ENCODE data around the gene GRB7. TPM values are rescaled to one million over a fixed set of nuclear protein-coding genes. Genes with fewer than 3 reads are reported as not detected.
"Not testable (repeated sequence)": the region's sequence is repeated elsewhere in the genome, so short reads cannot be mapped to it uniquely, and the experiment has no call there.

The GRB7 gene
- 0.51 TPM for polyA plus RNA-seq (ENCODE audit: insufficient read length)

DNA sequence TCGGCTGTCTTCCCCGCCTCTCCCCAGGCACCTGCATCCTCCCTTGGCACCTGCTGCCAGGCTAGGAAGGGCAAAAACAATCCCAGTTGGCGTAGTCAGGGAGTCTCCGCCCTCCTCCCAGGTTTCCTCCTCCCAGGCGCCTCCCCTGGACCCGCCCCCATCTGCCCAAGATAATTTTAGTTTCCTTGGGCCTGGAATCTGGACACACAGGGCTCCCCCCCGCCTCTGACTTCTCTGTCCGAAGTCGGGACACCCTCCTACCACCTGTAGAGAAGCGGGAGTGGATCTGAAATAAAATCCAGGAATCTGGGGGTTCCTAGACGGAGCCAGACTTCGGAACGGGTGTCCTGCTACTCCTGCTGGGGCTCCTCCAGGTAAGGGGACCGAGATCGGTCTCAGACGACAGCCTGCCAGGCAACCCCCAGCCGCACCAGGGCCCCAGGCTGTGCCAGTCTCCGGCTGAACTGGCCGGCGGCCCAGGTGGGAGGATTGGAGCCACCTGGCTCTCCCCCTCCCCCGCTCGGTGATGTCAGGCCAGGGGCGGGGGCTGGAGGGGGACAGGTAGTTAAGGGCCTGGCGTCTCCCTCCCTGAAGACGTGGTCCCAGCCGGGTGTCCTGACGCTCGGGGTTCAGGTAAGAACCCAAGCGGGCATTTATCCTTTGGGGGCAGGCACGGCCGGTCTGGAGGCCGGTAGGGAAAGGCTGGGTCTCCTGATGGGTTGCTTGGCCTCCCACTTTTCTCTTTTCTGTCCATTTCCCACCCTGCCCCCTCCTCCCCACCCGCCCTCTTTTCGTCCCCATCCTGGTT lies at the start of gene GRB7:
TSS of gene GRB7 (plus strand) at position 179 of the 808 bp plus-strand sequence. CDS start 4,364 bp downstream, outside the sequence.
- DNase-seq (ENCODE audit: low read depth): no peak

DNA sequence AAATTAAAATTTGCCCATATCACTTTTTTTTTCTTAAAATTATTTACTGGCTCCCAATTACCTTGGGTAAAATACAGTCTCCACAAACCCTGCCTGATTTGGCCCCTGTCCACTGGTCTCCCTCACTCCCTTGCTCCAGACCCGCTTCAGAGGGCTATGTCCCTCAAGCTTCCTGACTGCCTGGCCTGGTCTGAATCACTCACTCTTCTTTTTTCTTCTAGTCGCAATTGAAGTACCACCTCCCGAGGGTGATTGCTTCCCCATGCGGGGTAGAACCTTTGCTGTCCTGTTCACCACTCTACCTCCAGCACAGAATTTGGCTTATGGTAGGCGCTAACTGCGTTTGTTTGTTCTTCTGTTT lies 49.3 kb upstream of the GRB7 start:
- DNase-seq (ENCODE audit: low read depth): no peak

DNA sequence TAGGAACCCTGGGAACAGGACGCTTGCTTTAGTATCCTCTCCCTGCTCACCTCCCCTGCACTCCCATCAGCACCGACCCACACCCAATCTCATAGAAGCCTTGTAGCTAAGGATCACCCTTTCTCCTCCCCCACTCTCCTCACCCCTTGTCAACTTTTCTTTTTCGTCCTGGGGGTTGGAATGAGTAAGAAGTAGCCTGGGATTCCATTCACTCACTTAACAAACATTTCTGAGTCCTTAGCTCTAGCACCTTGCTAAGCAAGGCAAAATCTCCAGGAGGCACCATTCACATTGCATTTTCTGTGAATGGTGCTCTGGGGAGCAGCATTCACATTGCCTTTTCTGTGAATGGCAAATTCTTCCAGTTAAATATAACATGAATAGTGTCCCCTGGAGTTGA lies 48.8 kb upstream of the GRB7 start:
- no peak for DNase-seq (ENCODE audit: low read depth)

DNA sequence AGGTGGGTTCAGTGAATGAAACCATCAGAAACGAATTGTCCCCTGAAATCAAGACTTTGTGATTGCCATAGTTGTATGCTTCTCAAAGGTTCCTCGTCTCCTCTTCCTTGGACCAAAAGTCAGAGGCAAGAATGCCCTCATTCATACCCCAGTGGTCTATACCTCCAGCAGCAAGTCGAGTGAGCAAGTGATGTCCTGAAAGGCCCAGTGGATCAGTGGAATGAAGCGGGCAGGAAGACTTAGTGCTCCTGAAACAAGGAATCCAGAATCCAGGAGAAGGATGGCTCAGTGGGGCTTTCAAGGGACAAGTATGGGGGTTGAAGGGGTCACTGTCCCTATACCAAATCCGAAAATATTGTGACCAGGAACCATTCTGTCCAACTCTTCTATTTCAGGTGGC lies 43.1 kb upstream of the GRB7 start:
- DNase-seq (ENCODE audit: low read depth): no peak

DNA sequence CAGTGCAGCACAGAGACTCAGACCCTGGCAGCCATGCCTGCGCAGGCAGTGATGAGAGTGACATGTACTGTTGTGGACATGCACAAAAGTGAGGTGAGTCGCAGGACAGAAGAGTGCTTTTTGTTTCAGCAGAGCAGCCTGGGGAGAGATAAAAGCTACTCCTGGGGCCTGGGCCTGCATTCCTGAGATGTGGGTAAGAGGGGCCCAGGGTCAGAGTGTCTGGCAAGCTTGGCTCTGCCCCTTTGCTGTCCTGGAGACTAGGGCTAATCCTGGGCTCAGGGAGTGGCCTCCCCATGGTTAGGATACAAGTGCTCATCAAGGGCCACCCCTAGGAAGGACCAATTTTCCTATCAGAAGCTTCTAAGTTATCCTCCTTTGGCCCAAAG lies 42.7 kb upstream of the GRB7 start:
- DNase-seq (ENCODE audit: low read depth): no peak

DNA sequence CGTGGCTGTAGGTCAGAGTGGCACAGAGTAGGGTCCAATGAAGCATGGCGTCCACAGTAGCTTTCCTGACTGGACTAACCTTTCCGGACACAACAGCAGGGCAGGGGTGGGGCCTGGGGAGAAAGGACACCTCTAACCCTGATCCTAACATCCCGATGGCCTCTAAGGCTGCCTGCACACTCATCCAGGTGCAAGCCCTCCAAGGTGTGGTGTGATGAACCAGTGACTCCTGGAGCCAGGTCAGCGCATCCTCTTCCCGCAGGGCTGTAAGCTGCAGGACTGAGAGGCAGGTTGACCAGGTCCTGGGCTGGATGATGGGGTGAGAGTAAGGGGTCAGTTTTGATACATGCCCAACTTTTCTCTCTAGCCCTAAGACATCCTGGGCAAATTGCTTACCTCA lies 41.0 kb upstream of the GRB7 start:
- DNase-seq (ENCODE audit: low read depth): no peak

DNA sequence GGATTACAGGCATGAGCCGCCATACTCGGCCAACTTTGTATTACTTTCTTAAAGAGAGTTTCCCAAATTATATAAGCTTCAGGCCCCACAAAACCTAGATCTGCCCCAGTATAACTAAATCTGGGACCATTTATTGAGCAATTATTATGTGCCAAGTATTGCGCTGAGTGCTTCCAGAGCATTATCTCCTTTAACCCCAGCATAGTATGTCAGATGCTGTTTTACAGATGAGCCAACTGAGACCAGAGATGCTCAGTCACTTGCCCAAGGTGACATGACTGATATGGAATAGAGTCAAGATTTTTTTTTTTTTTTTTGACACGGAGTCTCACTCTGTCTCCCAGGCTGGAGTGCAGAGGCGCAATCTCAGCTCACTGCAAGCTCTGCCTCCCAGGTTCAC lies 39.8 kb upstream of the GRB7 start:
- no peak for DNase-seq (ENCODE audit: low read depth)

DNA sequence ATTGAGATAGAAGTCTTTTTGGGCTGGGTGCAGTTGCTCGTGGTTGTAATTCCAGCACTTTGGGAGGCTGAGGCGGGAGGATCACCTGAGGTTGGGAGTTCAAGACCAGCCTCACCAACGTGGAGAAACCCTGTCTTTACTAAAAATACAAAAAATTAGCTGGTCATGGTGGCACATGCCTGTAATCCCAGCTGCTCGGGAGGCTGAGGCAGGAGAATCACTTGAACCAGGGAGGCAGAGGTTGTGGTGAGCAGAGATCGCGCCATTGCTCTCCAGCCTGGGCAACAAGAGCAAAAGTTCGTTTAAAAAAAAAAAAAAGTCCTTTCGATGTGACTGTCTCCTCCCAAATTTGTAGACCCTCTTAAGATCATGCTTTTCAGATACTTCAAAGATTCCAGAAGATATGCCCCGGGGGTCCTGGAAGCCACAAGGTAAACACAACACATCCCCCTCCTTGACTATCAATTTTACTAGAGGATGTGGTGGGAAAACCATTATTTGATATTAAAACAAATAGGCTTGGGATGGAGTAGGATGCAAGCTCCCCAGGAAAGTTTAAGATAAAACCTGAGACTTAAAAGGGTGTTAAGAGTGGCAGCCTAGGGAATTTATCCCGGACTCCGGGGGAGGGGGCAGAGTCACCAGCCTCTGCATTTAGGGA lies 38.5 kb upstream of the GRB7 start:
- DNase-seq (ENCODE audit: low read depth): not testable (repeated sequence)

DNA sequence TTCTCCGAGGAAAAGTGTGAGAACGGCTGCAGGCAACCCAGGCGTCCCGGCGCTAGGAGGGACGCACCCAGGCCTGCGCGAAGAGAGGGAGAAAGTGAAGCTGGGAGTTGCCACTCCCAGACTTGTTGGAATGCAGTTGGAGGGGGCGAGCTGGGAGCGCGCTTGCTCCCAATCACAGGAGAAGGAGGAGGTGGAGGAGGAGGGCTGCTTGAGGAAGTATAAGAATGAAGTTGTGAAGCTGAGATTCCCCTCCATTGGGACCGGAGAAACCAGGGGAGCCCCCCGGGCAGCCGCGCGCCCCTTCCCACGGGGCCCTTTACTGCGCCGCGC lies 38.0 kb upstream of the GRB7 start, which contains the start of gene ERBB2:
TSS of gene ERBB2 (plus strand) at position 247 of the 330 bp plus-strand sequence. CDS start 175 bp downstream, outside the sequence.
- DNase-seq (ENCODE audit: low read depth): peak; percentile 41

DNA sequence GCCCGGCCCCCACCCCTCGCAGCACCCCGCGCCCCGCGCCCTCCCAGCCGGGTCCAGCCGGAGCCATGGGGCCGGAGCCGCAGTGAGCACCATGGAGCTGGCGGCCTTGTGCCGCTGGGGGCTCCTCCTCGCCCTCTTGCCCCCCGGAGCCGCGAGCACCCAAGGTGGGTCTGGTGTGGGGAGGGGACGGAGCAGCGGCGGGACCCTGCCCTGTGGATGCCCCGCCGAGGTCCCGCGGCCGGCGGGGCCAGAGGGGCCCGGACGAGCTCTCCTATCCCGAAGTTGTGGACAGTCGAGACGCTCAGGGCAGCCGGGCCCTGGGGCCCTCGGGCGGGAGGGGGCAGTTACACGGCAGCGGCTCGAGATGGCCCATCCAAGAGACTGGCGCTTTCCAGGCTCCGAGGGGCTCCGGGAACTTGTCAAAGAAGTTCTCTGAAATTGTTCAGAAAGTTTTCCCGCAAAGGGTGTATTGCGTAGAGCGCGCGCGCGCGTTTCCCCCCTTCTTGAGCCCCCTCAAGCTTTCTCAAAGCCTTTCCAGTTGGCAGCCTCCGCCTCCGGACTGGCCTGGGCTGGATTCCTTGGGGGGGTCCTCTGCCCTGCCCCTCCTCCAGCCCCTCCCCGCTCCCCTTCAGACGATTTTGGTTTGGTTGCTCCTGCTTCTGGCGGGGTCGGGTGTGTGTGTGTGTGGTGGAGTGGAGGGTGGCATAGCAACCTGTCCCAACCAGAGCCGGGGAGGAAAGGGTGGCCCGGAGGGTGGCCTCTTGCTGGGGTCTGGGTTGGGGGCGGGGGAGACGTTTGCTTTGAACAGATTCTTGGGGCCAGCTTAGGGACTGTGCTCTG lies 37.4 kb upstream of the GRB7 start:
- DNase-seq (ENCODE audit: low read depth): peak; percentile 41

DNA sequence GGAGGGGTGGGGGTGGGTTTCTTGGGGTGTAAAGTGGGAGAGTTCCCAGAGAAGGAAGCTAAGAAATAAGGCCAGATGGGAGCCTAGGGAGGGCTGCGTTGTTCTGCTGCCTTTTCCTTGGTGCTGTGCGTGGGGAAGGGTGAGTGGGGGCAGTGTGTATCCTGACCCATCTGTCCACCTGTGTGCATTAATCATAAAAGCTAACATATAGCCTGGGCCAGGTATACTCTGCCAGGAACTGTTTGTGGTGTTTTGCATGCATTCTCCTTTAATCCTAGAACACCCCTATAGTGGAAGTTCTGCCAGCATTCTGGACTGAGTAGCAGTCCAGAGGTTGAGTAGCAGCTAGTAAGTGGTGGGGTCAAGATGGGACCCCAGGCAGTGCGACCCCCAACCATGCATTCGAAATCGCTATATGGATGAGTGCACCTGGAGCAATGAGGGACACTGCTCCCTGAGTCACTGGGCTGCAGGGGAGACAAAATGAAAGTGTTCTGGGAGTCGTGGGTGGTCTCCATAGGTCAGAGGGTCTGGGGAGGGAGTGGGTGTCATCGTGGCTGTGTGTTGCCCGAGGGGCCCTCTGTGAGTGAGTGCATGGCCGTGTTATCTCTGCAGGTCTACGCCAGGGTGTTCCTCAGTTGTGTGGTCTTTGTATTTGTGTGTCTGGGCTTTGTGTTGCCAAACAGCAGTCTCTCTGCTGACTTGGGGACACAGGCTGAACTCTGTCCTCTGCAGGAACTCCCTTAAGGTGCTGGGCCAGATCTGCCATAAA lies 36.5 kb upstream of the GRB7 start:
- DNase-seq (ENCODE audit: low read depth): no peak

DNA sequence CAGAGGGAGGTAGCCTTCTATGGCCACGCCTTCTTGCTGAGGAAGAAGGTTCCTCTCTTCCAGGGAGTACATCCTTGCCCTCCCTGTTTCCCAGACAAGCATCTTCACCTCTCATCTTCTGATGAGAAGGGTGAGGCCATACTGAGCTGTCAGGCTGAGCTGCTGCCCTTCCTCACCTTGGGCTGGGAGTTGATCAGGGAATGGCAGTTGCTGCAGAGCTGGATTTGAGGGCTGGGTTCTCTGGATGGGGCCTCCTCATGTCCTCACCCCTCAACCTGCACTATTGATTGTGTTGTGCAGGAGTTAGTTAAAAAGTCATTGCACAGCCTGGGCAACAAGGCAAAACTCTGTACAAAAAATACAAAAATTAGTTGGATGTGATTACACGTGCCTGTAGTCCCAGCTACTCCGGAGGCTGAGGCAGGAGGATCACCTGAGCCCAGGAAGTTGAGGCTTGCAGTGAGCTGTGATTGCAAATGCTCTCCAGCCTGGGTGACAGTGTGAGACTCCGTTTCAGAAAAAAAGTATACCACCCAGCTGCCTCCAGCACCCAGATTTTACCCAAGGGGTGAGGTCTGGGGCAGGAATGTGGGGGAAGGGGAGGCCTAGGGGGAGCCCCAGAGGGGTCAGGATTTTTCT lies 35.8 kb upstream of the GRB7 start:
- DNase-seq (ENCODE audit: low read depth): no peak

DNA sequence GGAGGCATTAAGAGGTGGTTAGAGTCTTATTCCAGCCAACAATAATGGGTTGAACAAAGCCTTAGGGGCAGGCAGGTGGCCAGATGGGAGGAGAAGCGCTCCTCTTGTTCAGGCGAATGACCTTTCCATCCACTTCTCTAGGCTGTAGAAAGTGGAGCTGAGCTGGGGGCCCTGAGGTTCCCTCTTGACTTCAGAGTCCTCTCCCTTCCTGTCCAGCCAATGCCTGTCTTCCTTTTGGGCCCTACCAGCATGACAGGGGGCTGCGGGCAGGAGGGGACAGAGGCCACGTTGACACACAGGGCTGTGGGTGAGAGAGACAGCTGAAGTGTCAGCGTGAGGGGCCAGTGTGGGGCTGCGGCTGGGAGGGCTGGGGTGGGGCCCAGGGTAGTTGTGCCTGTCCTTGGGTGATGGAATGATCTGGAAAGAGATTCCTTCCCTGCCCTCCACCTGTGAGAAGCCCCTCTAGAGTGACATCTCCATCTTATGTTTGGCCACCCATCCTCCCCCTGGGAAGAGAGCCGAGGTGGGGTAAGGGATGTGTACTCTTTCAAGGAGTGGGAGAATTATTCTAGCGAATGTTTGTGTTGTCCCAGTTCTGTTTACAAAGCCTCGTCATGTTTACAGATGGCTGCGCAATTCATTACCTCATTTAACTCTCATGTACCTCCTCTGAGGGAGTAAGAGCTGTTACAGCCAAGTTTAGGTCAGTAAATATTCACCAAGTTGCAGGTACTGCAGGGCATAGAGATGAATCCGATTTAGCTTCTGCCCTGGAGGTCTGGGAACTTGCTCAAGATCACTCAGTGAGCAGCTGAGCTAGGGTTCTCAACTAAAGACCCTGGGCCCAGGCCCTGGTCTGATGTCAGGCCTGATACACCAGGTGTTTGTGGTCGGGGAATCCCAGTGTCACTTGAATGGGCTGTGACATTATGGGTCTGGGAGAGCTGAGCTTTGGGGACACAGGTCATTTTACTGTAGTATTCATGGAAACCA lies 34.5 kb upstream of the GRB7 start:
- no peak for DNase-seq (ENCODE audit: low read depth)

DNA sequence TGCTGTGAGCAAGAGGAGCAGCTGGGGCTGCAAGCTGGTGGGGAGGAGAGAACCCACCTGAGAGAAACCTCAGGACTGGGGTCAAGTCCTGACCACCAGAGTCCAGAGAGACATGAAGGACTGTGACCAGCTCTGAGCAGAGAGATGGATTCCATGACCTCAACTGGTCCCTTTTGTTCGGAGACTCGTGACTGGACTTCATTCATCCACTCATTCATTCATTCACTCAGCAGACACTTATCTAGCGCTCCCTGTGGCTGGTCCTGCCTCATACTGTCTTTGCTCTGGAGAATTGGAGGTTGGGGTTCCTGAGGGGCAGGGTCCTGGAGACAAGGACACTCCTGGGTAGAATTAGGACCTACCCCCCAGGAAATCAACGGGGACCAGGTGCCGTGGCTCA lies 33.8 kb upstream of the GRB7 start:
- no peak for DNase-seq (ENCODE audit: low read depth)

DNA sequence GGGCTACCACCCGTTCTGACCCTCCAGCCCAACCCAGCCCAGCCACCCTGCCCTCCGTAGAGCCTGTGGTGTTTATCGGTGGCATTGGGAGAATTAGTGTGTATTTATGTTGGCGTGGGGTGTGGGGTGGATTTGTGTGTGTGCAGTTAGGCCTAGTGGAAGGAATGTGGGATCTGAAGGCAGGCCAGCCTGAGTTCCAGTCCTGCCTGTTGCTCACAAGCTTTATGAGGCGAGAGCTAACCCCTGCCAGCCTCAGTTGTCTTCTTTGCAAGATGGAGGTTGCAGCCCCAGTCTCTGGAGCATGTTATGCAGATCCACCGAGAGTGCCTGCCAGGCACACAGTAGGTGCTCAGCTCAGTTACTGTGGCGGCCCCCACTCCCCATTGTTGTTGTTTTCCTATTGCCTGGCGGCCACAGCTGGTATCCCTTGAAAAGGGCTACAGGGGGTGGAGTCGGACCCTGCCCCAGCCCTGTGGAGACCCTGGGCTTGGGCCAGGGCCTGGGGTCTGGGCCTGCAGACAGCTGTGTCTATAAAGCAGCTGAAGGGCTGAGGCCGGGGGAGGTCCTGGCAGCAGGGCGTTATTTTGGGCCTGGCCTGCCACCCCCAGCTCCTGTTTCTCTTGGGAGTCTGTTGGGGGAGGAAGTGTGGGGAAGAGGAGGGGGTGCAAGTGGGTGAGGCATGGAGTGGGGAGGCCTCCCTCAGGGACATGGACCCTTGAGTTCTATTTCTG lies 32.8 kb upstream of the GRB7 start:
- no peak for DNase-seq (ENCODE audit: low read depth)

DNA sequence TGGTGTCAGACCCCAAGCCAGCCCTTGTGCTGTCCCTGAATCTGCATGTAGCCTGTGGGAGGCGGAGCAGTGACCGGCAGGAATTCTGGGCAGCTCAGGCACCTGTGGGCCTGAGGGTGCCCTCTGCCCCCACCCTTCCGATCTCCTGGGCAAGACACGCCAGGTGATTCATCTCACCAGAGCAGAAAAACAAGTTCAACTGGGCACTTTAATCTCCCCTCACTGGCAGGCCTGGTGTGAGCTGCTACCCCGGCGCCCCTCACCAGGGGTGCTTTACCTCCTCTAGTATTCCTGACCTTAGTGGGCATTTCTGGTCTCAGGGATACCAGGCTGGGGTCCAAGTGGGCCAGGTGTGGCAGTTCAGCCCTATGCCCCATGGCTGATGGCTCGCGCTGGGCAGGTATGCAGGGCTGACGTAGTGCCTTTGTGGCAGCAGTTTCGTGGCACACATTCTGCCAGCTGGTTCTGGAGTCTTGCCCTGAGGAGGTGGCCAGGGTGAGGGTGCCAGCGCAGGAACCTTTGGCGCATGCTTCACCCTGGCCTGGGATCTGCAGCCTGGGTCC lies 31.9 kb upstream of the GRB7 start:
- no peak for DNase-seq (ENCODE audit: low read depth)

DNA sequence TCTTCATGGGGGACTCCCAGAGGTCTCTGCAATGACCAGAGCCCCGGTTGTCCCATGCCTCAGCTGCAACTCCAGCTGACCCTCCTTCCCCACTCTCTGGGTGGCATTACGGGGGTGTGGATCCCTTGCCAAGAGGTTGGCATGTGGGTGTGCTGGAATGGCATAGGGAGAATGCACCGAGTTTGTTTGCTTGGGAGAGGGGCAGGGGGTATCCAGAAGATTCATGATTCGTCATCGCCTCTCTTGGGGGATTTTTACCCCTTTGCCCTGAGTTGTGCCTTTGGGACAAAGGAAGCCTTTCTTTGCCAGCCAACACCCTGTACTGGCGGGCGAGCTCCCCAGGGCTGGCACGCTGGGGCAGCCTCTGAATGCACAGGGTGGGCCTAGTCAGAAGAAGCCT lies 31.4 kb upstream of the GRB7 start:
- no peak for DNase-seq (ENCODE audit: low read depth)

DNA sequence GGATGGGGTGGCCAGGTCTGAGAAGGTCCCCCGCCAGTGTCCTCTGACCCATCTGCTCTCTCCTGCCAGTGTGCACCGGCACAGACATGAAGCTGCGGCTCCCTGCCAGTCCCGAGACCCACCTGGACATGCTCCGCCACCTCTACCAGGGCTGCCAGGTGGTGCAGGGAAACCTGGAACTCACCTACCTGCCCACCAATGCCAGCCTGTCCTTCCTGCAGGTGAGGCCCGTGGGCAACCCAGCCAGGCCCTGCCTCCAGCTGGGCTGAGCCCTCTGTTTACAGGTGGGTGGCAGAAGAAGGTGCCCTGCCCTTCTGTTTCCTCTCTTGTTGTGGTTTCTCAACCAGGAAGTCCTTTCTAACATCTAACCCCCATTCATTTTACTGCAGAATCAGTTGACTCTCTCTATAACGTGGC lies 30.8 kb upstream of the GRB7 start:
- no peak for DNase-seq (ENCODE audit: low read depth)

Measured in forelimb muscle (tissue), 1 donor.